Mesothelial cell of epicardium (in vitro differentiated cells): ENCODE results near the gene FAF1. TPM values are rescaled to one million over a fixed set of nuclear protein-coding genes. Genes with fewer than 3 reads are reported as not detected.
"Not testable (repeated sequence)": the region's sequence is repeated elsewhere in the genome, so short reads cannot be mapped to it uniquely, and the experiment has no call there.

Source experiments
- DNase-seq, 2 experiments: peaks; one replicate each; pipeline ENCODE4 v3.0.0; 2021; ENCODE audit warnings: low spot score in 2 of 2; ENCODE audit not compliant: unreplicated experiment in 2 of 2
- H3K27ac Mint-ChIP-seq: 2 replicates; pipeline ENCODE4 v1.8.0; 2021; ENCODE audit warnings: mixed read lengths
- H3K27me3 Mint-ChIP-seq: 2 replicates; pipeline ENCODE4 v1.8.0; 2021; ENCODE audit warnings: low read depth, mixed read lengths
- H3K36me3 Mint-ChIP-seq: 2 replicates; pipeline ENCODE4 v1.8.0; 2021; ENCODE audit warnings: mixed read lengths
- H3K4me1 Mint-ChIP-seq: 2 replicates; pipeline ENCODE4 v1.8.0; 2021; ENCODE audit warnings: mixed read lengths
- H3K4me3 Mint-ChIP-seq: 2 replicates; pipeline ENCODE4 v1.8.0; 2021; ENCODE audit warnings: mild to moderate bottlenecking, moderate library complexity, mixed read lengths
- H3K9me3 Mint-ChIP-seq: 2 replicates; pipeline ENCODE4 v1.8.0; 2021; ENCODE audit warnings: mixed read lengths
- total RNA-seq: library from RNA; stranded (reverse); gene quantifications from 3 replicates; pipeline ENCODE4 v1.2.1, GENCODE V29; 2021
- TF ChIP-seq, protein P1 (sequence below): fragments of 200-600 bp; sonication (generic); IDR thresholded peaks from one replicate; pipeline ENCODE4 v1.5.0; 2021; ENCODE audit warnings: antibody characterized with exemption; ENCODE audit not compliant: unreplicated experiment

The FAF1 gene
- total RNA-seq, 1 donor from 2014 or later, result 44.4 TPM

DNA sequence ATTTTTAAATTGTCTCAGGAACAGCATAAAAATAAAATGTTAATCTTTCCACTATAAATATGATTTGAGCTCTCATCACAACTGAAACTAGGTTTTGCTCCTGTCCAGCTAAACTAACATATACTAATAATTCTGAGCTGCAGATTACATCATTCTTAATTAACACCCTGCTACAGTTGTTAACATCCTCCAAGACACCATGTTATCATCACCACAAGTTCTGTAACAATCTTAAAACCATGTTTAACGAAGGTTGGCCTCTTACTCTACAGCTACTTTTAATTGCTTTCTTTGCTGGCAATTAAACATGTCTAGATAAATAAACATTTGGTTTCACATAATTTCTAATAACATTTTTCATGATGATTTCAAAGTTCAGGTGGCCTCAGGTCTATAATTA lies 240.9 kb downstream of the FAF1 start:
- TF ChIP-seq, protein P1, sequence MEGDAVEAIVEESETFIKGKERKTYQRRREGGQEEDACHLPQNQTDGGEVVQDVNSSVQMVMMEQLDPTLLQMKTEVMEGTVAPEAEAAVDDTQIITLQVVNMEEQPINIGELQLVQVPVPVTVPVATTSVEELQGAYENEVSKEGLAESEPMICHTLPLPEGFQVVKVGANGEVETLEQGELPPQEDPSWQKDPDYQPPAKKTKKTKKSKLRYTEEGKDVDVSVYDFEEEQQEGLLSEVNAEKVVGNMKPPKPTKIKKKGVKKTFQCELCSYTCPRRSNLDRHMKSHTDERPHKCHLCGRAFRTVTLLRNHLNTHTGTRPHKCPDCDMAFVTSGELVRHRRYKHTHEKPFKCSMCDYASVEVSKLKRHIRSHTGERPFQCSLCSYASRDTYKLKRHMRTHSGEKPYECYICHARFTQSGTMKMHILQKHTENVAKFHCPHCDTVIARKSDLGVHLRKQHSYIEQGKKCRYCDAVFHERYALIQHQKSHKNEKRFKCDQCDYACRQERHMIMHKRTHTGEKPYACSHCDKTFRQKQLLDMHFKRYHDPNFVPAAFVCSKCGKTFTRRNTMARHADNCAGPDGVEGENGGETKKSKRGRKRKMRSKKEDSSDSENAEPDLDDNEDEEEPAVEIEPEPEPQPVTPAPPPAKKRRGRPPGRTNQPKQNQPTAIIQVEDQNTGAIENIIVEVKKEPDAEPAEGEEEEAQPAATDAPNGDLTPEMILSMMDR, result no peak
- DNase-seq, result no peak
- no peak overlapping the region for H3K27ac Mint-ChIP-seq

GRCh38 chr1:50717327-50717726 lies 242.7 kb downstream of the FAF1 start:
- no peak overlapping the region for H3K4me3 Mint-ChIP-seq
- TF ChIP-seq, protein P1, result no peak
- peaks cover 6% of the 10 kb centered on the region for H3K9me3 Mint-ChIP-seq
- no peak overlapping the region for H3K27ac Mint-ChIP-seq
- no peaks in the 10 kb centered on the region for H3K27me3 Mint-ChIP-seq
- DNase-seq, result no peak
- peaks cover 6% of the 10 kb centered on the region for H3K36me3 Mint-ChIP-seq
- H3K4me1 Mint-ChIP-seq, result no peaks in the 10 kb centered on the region

More for the DNA sequence above, 240.9 kb downstream of the FAF1 start:
- no peaks in the 10 kb centered on the region for H3K4me1 Mint-ChIP-seq
- no peak overlapping the region for H3K4me3 Mint-ChIP-seq
- H3K9me3 Mint-ChIP-seq, result peaks cover 6% of the 10 kb centered on the region
- H3K27me3 Mint-ChIP-seq, result no peaks in the 10 kb centered on the region
- H3K36me3 Mint-ChIP-seq, result peaks cover 9% of the 10 kb centered on the region

- H3K27me3 Mint-ChIP-seq, DNase-seq, H3K4me1 Mint-ChIP-seq, H3K4me3 Mint-ChIP-seq, H3K27ac Mint-ChIP-seq, H3K36me3 Mint-ChIP-seq, H3K9me3 Mint-ChIP-seq: not testable (repeated sequence)
Measured at GRCh38 chr1:50716455-50716854, 243.6 kb downstream of the FAF1 start.

DNA sequence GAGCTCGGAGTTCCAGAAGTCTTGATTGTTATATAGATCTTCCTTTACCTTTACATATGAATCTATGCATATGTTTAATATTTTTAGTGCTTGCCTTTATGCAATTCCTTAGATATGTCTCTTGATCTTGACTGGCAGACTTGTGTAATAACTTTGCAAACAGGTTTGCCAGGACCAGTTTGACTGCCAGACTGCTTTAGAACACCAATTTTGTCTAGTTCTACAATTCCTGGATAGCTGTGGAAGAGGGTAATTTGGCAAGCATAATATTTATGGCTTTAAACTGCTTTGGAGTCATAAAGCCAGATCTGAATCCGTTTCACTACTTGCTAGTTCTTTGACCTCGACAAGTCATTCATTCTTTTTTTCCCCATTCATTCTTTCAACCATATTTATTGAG lies 250.0 kb downstream of the FAF1 start:
- H3K27ac Mint-ChIP-seq, result no peak overlapping the region
- no peak overlapping the region for H3K4me3 Mint-ChIP-seq
- no peak for DNase-seq
- TF ChIP-seq, protein P1, result no peak
- H3K4me1 Mint-ChIP-seq, result peaks cover 8% of the 10 kb centered on the region
- H3K9me3 Mint-ChIP-seq, result no peaks in the 10 kb centered on the region
- no peaks in the 10 kb centered on the region for H3K27me3 Mint-ChIP-seq
- H3K36me3 Mint-ChIP-seq, result no peaks in the 10 kb centered on the region

DNA sequence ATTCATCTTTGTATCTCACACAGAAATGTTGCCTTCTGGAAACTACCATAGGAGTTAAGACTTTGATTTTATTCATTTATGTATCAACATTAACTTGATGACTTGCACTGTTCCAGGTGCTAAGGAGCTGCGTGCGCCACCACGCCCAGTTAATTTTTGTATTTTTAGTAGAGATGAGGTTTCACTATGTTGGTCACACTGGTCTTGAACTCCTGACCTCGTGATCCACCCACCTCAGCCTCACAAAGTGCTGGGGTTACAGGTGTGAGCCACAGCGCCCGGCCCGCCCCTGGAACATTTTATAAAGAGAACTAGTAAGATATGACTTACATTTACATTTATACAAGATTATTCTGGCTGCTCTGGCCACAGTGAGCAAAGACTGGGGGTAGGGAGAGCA lies 252.2 kb downstream of the FAF1 start:
- Mint-ChIP-seq H3K27me3 (no peaks in the 10 kb centered on the region), H3K4me3 (no peak overlapping the region), H3K4me1 (peaks cover 11% of the 10 kb centered on the region), H3K36me3 (no peaks in the 10 kb centered on the region), H3K27ac (no peak overlapping the region), H3K9me3 (no peaks in the 10 kb centered on the region)
- DNase-seq, result no peak
- TF ChIP-seq, protein P1, result no peak

- H3K27me3 Mint-ChIP-seq, result no peaks in the 10 kb centered on the region
- no peaks in the 10 kb centered on the region for H3K9me3 Mint-ChIP-seq
- H3K4me3 Mint-ChIP-seq, result no peak overlapping the region
- H3K27ac Mint-ChIP-seq, result peak overlapping the region; percentile 51
- H3K36me3 Mint-ChIP-seq, result no peaks in the 10 kb centered on the region
- TF ChIP-seq, protein P1, result no peak
- H3K4me1 Mint-ChIP-seq, result peaks cover 23% of the 10 kb centered on the region
- DNase-seq, result no peak
Measured at GRCh38 chr1:50705699-50706098, 254.4 kb downstream of the FAF1 start.
